SK-N-MC (cell line): ENCODE results near the gene TRH.

Experiments used
- EZH2 ChIP-seq: fragments of 200-600 bp; sonication (generic); IDR thresholded peaks from one replicate; pipeline ENCODE4 v1.6.1; 2017; ENCODE audit warnings: antibody characterized with exemption
- POLR2AphosphoS5 ChIP-seq: IDR thresholded peaks from 2 replicates; pipeline ENCODE4 v1.6.1; 2012; ENCODE audit warnings: mild to moderate bottlenecking, low read depth, low read length, borderline replicate concordance

- TF ChIP-seq POLR2AphosphoS5 = no peak
- TF ChIP-seq EZH2 = no peak
These were observed 36.0 kb downstream of the TRH start for GRCh38 chr3:130010556-130010955.
